Cardiac fibroblast (primary cell): Measurements from ENCODE around the gene GPALPP1.

ENCODE experiments used
- DNase-seq, 2 donors: peaks; one replicate each; pipeline versions ENCODE4 v3.0.0 to v3.0.0-alpha.2; 2010; ENCODE audit warnings: low read depth in 2 of 2
- H3K4me3 ChIP-seq, 2 donors: replicated peaks in 1 of 2; 1 replicate in 1 of 2; 2 replicates in 1 of 2; pipeline ENCODE4 v1.5.1; 2011; ENCODE audit warnings: low read depth in 2 of 2, low read length in 2 of 2, mild to moderate bottlenecking in 2 of 2, moderate library complexity in 1 of 2
- TF ChIP-seq, protein P1 (sequence below): IDR thresholded peaks from one replicate; pipeline ENCODE4 v1.5.1; 2011; ENCODE audit warnings: low read depth, mild to moderate bottlenecking, low read length, inconsistent platforms

Gene GPALPP1

DNA sequence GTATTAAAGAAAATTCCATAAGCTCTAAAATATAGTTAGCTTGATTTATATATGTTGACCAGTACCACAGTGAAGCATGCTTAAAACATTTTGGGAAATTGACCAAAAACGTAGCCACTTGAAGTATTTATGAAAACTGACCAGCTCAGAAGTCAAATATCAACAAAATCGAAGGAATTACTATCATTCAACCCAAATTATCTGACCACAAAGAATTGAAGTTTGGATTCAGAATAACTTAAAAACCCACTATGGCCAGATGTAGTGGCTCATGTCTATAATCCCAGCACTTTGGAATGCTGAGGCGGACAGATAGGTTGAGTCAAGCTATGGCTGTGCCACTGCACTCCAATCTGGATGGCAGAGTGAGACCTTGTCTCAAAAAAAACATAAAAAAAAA lies 31.9 kb downstream of the GPALPP1 start:
- TF ChIP-seq, protein P1, sequence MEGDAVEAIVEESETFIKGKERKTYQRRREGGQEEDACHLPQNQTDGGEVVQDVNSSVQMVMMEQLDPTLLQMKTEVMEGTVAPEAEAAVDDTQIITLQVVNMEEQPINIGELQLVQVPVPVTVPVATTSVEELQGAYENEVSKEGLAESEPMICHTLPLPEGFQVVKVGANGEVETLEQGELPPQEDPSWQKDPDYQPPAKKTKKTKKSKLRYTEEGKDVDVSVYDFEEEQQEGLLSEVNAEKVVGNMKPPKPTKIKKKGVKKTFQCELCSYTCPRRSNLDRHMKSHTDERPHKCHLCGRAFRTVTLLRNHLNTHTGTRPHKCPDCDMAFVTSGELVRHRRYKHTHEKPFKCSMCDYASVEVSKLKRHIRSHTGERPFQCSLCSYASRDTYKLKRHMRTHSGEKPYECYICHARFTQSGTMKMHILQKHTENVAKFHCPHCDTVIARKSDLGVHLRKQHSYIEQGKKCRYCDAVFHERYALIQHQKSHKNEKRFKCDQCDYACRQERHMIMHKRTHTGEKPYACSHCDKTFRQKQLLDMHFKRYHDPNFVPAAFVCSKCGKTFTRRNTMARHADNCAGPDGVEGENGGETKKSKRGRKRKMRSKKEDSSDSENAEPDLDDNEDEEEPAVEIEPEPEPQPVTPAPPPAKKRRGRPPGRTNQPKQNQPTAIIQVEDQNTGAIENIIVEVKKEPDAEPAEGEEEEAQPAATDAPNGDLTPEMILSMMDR: no peak
- no peak for DNase-seq
- no peak overlapping the region for H3K4me3 ChIP-seq

DNA sequence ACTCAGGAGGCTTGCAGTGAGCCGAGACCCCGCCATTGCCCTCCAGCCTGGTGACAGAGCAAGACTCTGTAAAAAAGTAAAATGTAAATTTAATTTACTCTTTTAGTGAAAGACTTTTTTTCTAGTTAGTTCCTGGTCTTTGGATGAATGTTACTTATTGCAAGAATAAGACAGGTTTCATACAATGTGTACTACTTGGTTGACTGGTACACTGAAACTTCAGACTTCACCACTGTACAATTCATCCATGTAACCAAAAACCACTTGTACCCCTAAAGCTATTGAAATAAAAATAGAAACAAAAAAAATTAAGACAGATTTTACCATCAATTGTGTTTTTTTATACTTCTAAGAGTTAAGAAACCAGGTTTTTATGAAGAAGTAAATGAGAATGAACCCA lies 35.5 kb downstream of the GPALPP1 start:
- H3K4me3 ChIP-seq: no peak overlapping the region
- no peak for DNase-seq
- TF ChIP-seq, protein P1: no peak

DNA sequence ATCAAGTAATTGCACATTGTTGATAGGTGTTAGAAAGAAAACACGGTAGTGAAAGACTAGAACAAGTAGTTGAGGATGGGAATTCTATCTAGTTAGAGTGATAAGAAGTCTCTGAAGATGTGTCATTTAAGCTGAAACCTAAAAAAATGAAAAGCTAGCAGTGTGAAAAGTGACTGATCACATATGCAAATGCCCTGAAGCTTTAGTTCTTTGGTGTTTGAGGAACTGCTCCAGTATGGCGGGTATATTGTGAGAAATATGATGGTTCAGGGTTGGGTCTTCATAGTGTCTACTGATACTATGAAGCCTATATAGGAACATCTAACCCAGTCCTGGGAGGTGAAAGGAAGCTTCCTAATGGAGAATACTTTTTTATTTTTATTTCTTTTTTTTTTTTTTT lies 45.0 kb downstream of the GPALPP1 start:
- no peak overlapping the region for H3K4me3 ChIP-seq
- DNase-seq: no peak
- TF ChIP-seq, protein P1: no peak

DNA sequence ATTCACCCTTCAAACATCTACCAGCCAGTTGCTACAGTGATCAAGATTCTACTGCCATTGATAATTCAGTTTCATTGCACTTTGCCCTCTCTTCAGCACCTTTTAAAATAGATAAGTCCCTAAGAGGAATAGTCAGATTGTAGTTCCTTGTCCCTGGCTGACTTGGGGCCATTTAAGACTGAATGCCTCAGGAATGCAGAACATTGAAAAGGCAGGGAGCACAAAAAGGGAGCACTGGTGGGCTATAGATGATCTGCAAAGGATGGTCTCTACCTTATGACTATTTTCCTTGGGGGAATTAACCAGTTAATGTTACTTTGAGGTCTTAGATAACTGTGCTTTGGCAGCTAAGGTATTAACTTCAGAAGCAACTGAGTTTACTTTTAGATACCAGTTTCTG lies 46.9 kb downstream of the GPALPP1 start:
- TF ChIP-seq, protein P1: no peak
- H3K4me3 ChIP-seq: no peak overlapping the region
- DNase-seq: no peak

DNA sequence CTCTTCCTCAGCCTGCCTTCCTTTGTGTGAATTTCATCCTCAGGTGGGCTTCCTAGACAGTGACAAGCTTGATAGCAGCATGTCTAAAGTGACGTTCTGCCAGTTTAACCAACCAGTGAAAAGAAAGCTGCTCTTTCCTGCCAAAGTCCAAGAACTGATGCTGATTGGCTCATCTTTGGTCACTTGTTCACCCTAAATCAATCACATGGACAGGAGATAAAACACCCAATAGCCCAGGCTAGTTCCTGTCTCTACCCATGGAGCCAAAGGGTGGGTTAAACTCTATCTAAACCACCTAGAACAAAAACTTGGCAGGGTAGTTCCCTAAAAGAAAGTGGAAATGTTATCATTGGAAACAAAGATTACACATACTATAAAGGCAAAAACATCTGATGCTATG lies 50.8 kb downstream of the GPALPP1 start:
- TF ChIP-seq, protein P1: no peak
- H3K4me3 ChIP-seq: no peak overlapping the region
- DNase-seq: no peak

DNA sequence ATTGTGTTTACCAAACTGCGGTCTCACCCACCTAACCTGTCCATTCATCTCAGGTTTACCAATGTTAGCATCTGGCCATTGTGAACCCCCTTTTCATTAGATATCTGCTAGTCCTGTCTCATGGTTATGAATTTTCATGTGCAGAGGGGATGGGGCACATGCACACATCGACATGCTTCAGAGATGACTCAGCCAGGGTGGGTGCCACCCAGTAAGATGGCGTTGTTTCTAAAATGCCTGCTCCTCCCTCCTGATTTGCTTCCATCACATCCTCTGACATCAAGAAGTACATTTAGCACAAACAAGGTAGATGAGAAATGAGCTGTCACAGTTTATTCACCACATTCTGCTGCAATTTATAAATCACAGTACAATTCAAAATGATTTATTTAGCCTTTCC lies 51.3 kb downstream of the GPALPP1 start:
- peak; percentile 23 to 54 for DNase-seq
- H3K4me3 ChIP-seq: no peak overlapping the region
- TF ChIP-seq, protein P1: no peak

DNA sequence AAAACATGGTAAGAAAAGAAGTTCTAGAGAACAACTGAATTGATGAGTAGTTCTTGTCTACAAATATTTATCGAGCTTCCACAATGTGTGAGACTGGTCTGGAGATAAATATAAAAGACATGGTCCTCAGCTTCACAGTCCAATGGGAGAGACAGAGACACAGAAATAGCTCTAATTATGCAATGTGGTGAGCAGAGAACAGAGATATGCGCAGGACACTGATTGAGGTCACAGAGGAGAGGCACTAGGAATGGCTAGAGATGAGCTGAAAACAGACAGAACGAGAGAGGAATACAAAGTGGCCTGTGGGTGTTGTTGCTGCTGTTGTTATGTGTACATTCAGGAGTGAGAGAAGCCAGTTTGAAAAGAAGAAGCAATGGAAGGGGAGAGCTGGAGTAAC lies 53.2 kb downstream of the GPALPP1 start:
- no peak overlapping the region for H3K4me3 ChIP-seq
- TF ChIP-seq, protein P1: no peak
- DNase-seq: peak; percentile 13 to 19
